Esophagus mucosa (tissue), 1 donor: Measurements from ENCODE around the gene OSBPL10. TPM values are rescaled to one million over a fixed set of nuclear protein-coding genes. Genes with fewer than 3 reads are reported as not detected.
A peak's percentile ranks its signal among the peaks of the same experiment; 100 is the strongest.

ENCODE experiments used
- ATAC-seq: fragments of 200-7000 bp; cut with Tn5 transposase; one replicate; pipeline ENCODE4 v1.9.1; 2020
- total RNA-seq: library from RNA; stranded (reverse); gene quantifications from one replicate; pipeline ENCODE4 v1.2.4, GENCODE V29; 2023
- donor health status: DM: yes; HTN: yes; CAD: no.

Gene OSBPL10
- total RNA-seq, 1 donor from 2014 or later, result 29.1 TPM

- no peak for ATAC-seq
Measured at GRCh38 chr3:31841515-31841914, 139.5 kb downstream of the OSBPL10 start.

DNA sequence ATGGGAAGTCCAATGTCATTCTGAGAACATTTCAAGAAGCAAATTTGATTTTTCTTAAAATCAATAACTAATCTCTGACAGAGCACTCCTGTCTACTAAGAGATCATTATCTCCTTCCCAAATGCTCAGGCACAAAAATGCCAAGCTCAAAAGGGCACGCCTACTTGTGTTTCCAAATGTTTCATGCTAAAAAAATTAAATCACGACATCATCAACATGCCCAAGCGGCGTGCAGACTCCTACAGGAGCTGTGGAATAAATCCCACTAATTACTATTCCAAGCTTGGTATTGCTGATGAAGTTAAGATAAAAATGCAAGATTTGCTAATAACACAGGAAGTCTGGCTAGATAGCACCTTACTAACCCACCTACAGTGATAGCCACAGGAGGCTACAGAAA is 140.8 kb downstream of the OSBPL10 start:
- no peak for ATAC-seq

DNA sequence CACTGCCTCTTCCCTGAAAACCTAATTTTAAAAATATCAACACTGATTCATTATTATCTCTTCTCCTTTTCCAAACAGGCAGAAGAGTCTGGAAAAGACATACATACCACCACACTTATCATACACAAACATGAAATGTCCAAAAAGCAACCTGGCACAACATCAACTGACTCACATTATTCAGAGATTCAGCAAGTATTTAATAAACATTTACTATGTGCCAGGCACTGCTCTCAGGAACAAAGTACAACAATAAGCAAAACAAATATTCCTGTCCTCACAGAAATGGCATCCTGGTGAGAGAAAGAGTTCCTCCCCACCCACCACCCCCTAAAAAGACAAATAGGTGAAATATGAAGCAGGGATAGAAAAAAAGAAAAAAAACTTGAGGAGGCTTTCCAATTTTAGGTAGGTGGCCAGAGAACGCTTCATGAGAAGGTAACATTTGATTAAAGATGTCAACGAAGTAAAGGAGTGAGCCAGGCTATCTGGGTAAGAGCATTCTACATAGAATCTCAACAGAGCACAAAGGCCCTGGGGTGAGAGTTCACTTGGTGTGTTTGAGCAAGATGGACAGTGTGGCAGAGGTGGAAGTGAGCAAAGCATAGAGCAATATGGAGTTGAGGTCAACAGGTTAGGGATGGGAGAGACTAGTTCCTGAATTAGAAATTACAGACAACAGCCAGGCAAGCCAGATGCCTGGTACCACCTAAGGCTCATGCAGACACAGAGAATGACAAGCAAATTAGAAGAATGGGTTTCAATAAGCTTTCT is 141.7 kb downstream of the OSBPL10 start:
- no peak for ATAC-seq

DNA sequence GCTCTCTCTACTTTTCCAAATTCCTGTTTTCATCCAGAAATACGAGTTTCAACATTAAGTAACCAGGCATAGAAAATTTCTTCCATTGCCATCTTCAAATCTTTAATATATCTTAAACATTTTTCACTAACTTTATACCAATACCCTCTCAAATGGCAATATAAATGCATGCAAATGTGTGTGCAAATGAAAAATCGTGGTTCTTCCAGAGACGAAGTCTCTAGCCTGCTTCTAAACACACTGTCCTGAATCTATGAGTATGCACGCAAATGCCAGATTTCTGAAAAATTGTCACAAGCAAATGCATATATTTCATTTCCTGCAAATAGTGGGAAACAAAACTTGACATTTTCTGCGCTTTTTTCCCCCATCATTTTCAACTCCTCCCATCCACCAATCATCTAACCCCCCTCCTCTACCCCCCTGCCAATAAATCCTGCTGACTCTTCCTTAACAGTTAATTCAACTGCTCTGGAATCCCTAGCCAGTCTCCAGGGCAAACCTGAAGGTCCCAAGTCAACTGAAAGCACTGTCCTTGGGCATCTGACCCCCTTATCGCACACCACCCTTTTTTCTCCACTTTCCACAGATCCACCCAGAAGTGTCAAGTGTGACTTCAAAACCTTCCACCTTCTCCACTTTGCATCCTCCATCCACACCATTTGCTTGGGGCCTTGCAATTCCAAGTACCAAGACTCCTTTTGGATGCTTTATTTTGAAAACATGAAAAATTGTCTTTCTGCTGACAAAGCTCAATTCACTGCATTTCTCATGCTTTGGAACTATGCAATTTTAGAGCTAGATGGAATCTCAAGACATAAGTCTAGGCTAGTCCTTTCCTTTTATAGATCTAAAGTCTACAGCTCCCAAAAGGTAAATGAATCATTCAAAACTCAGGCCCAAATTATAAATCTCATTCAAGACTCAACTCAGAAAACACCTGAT is 144.7 kb downstream of the OSBPL10 start:
- ATAC-seq, result no peak

DNA sequence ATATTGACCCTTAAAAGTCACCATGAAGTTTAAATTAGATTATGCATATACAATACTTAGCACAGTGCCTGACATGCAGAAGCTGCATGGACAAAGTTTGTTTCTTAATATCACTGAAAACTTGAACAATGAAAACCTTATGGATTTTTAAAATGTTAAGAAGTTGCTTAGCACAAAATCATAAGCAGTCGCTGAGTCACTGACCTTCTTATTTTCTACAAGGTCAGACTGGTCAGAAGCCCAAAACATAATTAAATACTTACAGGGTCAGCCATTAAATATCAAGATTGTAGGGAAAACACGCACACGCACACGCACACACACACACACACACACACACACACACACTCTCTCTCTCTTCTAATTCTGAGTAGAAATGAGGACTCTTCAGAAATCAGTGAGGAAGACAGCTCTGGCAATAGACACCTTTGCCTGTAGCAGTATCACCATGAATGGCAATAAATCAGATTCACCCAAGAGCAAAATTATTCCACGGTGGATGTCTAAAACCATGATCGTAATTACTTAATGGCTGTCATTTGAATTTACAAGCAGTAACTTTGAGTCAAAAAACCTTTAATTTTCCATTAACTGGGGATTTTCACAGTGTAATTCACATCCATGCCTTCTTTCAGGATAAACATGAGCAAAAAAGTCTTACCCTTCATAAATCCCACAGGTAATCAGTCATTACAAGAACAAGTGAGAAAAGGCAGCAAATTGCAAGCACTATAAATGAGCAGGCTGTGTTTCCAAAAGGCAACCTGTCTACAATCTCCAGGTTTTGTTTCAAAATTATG is 147.5 kb downstream of the OSBPL10 start:
- no peak for ATAC-seq

GRCh38 chr3:31832551-31832950 is 148.5 kb downstream of the OSBPL10 start:
- no peak for ATAC-seq

GRCh38 chr3:31831591-31831990 is 149.5 kb downstream of the OSBPL10 start:
- ATAC-seq, result no peak

DNA sequence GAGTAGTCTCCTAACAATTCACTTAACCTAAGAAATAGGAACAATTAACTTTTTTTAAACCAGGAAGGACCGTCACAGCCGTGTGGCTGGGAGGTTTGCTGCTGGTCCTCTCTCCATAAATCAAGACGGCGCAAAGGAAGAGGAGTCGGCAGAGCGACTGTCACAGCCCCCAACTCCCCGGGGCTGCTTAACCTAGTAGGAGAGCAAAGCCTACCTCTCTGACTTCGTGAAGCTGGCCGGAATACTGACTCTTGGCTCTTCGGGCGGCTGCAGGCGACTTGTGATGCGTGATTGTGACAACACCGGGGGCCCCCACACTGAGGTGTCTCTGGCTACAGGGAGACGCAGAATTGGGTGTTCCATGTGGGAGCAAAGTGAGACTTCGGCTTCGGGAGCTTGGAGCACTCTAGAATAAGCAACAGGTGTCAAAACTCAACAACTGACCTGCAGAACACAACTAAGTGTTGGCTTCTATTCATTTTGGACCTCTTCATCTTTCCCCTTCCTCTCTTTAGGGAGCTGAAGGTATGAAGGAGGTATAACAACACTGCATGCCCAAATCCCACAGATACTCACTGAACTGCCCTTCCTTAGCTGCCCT is 151.1 kb downstream of the OSBPL10 start:
- no peak for ATAC-seq

DNA sequence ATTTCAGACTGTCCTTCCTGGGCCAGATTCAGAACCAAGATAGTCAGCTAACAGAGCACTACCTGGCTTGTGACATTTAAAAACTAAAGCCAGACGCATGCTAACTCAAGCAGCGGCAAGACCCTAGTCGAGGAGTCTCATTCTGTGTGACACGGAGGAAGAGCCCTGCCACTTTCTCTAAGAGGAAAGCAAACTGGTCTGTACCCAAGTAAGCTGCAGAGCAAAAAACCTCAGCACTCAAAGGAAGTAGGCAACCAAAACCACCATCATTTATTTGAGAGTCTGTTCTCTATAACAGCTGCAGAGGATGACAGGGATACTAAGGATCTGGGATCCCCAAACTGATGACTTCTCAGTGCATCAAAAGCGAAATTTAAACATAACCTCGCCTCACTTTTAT is 152.1 kb downstream of the OSBPL10 start:
- ATAC-seq, result no peak

DNA sequence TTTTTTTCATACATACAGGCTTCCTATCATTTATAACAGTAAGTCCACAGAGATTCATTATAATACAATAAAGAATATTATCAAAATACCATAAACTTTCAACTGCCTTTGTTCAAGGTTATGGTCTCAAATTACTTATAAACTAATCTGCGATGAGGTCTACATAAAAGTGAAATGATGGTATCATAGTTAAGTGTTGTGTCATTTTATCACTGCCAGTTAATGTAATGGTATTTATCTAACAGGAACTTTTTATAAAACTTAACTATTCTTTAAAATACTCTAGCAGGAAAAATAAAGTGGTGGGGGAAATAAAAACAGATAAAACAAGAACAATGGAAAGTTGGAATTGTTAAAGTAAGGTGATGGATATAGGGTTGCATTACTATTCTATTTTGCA is 153.1 kb downstream of the OSBPL10 start:
- ATAC-seq, result no peak

DNA sequence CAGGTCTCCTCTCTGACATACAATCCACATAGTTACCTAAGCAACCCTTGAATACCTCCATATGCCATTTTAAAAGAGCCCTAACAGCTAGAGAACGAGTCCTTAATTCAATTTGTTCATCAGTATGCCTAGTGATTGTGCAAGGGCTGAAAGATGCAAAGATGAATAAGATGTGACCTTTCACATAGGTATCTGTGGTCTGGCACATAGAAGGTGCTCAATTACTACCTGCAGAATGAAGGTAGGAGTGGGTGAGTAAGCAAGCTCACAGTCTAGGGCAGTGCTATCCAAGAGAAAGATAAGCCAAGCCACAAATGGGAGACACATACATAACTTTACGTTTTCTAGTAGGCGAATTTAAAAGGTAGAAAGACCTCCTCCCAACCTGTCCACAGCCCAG is 157.9 kb downstream of the OSBPL10 start:
- no peak for ATAC-seq

GRCh38 chr3:31821118-31821517 is 159.9 kb downstream of the OSBPL10 start:
- no peak for ATAC-seq

DNA sequence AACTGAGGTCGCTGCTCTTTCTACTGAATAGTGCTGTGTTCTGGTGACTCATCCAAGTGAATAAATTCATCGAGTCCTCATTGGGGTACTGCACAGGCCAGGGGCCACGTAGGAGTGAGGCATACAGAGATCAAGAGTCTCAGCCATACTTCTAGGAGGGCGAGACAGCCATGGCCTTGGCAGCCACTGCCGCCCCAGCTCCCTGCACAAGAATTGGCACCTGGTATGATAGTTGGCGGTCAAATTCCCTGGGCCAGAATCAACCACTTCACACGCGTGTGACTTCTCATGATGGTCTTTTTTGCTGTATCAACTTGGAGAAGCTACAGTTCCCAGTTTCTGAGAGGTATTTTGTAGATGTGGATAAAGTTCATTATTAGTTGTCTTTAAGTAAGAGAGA is 161.6 kb downstream of the OSBPL10 start:
- ATAC-seq, result no peak

DNA sequence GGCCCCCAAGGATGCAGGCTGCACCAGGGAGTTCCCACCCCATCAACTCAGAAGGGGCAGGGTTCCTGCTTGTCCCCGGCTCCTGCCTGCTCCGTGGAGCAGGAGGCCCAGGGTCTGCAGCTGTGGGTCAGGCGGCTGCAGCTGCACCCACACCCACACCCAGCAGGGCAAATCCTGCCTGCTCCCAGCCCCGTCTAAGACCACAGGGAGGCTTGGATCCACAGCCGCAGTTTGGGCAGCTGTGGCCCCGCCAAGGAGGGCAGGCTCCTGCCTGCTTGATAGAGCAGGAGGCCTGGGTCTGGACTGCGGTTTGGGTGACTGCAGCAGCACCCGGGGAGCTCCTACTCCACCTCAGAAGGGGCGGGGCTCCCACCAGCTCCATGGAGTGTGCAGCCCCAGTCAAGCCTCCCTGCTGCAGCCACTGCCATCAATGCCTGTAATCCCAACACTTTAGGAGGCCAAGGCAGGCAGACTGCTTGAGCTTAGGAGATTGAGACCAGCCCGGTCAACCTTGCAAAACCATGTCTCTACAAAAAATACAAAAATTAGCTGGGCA is 163.6 kb downstream of the OSBPL10 start:
- ATAC-seq, result no peak

DNA sequence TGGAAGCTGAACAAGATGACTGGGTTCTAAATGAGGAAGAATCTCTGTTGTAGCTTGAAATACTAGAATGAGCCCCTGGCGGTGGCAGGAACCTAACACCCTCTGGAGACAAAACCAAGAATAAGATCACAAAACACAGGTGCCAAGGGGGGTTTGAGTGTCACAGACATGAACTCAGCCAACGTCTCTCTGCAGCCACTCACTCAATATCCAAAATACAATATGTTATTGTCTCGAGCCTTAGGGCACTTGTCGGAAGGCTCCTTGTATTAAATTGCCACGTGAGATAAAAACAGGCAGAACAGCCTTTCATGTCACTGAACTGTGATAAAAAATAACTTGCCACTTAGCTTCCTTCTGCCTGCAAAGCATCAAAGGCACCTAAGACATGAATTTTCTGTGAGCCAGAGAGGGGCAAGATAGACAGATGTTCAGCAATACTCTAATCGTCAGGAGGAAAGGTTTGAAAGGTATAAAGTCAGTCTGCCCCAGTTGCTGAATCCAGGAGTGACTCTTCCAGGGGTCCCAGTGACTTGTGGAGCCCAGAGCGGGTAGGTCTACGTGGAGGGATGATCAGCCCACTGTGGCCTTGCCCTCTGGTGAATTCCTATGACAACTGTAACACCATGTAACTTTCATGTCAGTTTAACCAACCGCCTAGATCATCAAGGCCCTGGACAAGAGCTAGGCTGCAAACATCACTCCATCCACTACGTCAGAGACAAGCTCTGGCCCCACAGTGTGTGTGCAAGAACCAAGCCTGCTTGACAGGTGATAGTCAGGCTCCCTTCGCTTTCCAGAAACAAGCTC is 165.2 kb downstream of the OSBPL10 start:
- ATAC-seq, result no peak

- no peak for ATAC-seq
Measured at GRCh38 chr3:31815006-31815405, 166.1 kb downstream of the OSBPL10 start.

- no peak for ATAC-seq
Measured at GRCh38 chr3:31813686-31814085, 167.4 kb downstream of the OSBPL10 start.

GRCh38 chr3:31813197-31813596 is 167.9 kb downstream of the OSBPL10 start:
- peak; percentile 41 for ATAC-seq

GRCh38 chr3:31810991-31811433 is 170.1 kb downstream of the OSBPL10 start:
- ATAC-seq, result no peak

DNA sequence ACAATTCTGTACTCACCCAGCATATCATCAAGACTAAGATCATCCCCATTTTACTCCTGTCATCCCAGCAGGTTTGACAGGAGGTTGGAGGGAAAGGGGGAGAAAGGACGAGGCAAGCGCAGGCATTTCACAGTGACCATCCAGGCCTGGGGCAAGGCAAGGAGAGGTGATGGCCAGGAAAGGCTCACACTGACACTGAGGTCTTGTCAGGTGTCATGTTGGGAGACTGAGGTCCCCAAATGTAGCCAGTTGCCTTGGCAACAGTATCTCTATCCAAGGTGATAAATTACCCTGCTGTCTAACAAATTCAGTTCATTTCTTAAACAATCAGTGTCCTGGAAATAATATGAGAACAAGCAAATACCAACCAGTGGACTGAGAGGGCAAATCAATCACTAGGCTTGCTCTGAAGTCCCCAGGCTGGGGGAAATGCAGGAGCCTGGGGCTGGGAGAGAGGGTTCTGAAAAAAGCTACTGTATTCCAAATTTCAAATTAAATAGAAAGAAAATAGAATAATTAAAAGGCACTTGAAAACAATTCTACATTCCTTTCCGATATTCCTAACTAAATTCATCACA is 172.8 kb downstream of the OSBPL10 start:
- ATAC-seq, result no peak
